Peyer's patch (tissue), 4 donors: ENCODE measurements around the gene USP8.

Experiments used
- CTCF ChIP-seq, 6 experiments: fragments of 450-650 bp in 4 of 6; fragments of 200-600 bp in 2 of 6; sonication (generic) in 1 of 6; IDR thresholded peaks; one replicate each; pipeline ENCODE4 v1.5.1; 2017 to 2019; ENCODE audit warnings: antibody characterized with exemption in 6 of 6, mild to moderate bottlenecking in 3 of 6, moderate library complexity in 1 of 6
- POLR2A ChIP-seq, 2 donors: fragments of 450-650 bp; IDR thresholded peaks; one replicate each; pipeline ENCODE4 v1.5.1; 2017; ENCODE audit warnings: antibody characterized with exemption in 2 of 2, mild to moderate bottlenecking in 2 of 2, moderate library complexity in 2 of 2

- TF ChIP-seq CTCF (IDR thresholded peaks at IDR 0.05) (no peak), POLR2A (IDR thresholded peaks at IDR 0.05) (no peak)
Measured at GRCh38 chr15:50493625-50494024, 69.4 kb downstream of the USP8 start.
